ENCODE results near the gene NCMAP. TPM values are rescaled to one million over a fixed set of nuclear protein-coding genes. Genes with fewer than 3 reads are reported as not detected.

The NCMAP gene
- total RNA-seq, 2 donors from 2014 or later = not detected

- ATAC-seq (replicated peaks) = no peak
- Mint-ChIP-seq H3K4me3 (no peak overlapping the region), H3K4me1 (peaks cover 5% of the 10 kb centered on the region), H3K27ac (no peak overlapping the region), H3K27me3 (peaks cover 8% of the 10 kb centered on the region), H3K9me3 (no peaks in the 10 kb centered on the region), H3K36me3 (ENCODE audit: low read depth) (no peaks in the 10 kb centered on the region)
These were observed 2.0 kb upstream of the NCMAP start for GRCh38 chr1:24553931-24554330.

- Mint-ChIP-seq H3K36me3 (ENCODE audit: low read depth) (no peaks in the 10 kb centered on the region), H3K4me1 (peaks cover 5% of the 10 kb centered on the region), H3K27ac (no peak overlapping the region), H3K9me3 (no peaks in the 10 kb centered on the region), H3K4me3 (no peak overlapping the region), H3K27me3 (peaks cover 8% of the 10 kb centered on the region)
- no peak for ATAC-seq (replicated peaks)
These were observed 1.2 kb upstream of the NCMAP start for GRCh38 chr1:24554714-24555113.

- no peak overlapping the region for H3K27ac Mint-ChIP-seq
- peak overlapping the region; percentile 30 for H3K4me3 Mint-ChIP-seq
- H3K4me1 Mint-ChIP-seq = peaks cover 5% of the 10 kb centered on the region
- H3K36me3 Mint-ChIP-seq (ENCODE audit: low read depth) = no peaks in the 10 kb centered on the region
- no peaks in the 10 kb centered on the region for H3K9me3 Mint-ChIP-seq
- no peak for ATAC-seq (replicated peaks)
- H3K27me3 Mint-ChIP-seq = peaks cover 8% of the 10 kb centered on the region
These were observed 518 bp downstream of the NCMAP start for GRCh38 chr1:24556414-24556795.

GRCh38 chr1:24557220-24557619 is 1.3 kb downstream of the NCMAP start:
- Mint-ChIP-seq H3K36me3 (ENCODE audit: low read depth) (no peaks in the 10 kb centered on the region), H3K4me1 (peaks cover 5% of the 10 kb centered on the region), H3K27me3 (peaks cover 8% of the 10 kb centered on the region), H3K4me3 (no peak overlapping the region), H3K27ac (no peak overlapping the region), H3K9me3 (no peaks in the 10 kb centered on the region)
- no peak for ATAC-seq (replicated peaks)

GRCh38 chr1:24557711-24558131 is 1.8 kb downstream of the NCMAP start:
- Mint-ChIP-seq H3K4me1 (peaks cover 5% of the 10 kb centered on the region), H3K4me3 (no peak overlapping the region), H3K27me3 (peaks cover 8% of the 10 kb centered on the region), H3K27ac (no peak overlapping the region), H3K36me3 (ENCODE audit: low read depth) (no peaks in the 10 kb centered on the region), H3K9me3 (no peaks in the 10 kb centered on the region)
- no peak for ATAC-seq (replicated peaks)

- Mint-ChIP-seq H3K27me3 (peaks cover 8% of the 10 kb centered on the region), H3K4me3 (no peak overlapping the region), H3K36me3 (ENCODE audit: low read depth) (no peaks in the 10 kb centered on the region), H3K27ac (no peak overlapping the region), H3K9me3 (no peaks in the 10 kb centered on the region), H3K4me1 (peaks cover 5% of the 10 kb centered on the region)
- no peak for ATAC-seq (replicated peaks)
These were observed 2.6 kb downstream of the NCMAP start for GRCh38 chr1:24558455-24558854.

- no peak for ATAC-seq (replicated peaks)
- Mint-ChIP-seq H3K9me3 (no peaks in the 10 kb centered on the region), H3K27ac (no peak overlapping the region), H3K4me1 (peaks cover 5% of the 10 kb centered on the region), H3K36me3 (ENCODE audit: low read depth) (no peaks in the 10 kb centered on the region), H3K4me3 (no peak overlapping the region), H3K27me3 (peaks cover 8% of the 10 kb centered on the region)
These were observed 3.3 kb downstream of the NCMAP start for GRCh38 chr1:24558902-24559791.

GRCh38 chr1:24560361-24560760 is 4.5 kb downstream of the NCMAP start:
- H3K4me3 Mint-ChIP-seq = no peak overlapping the region
- H3K9me3 Mint-ChIP-seq = no peaks in the 10 kb centered on the region
- peaks cover 7% of the 10 kb centered on the region for H3K27me3 Mint-ChIP-seq
- no peak overlapping the region for H3K27ac Mint-ChIP-seq
- peaks cover 3% of the 10 kb centered on the region for H3K4me1 Mint-ChIP-seq
- no peak for ATAC-seq (replicated peaks)
- no peaks in the 10 kb centered on the region for H3K36me3 Mint-ChIP-seq (ENCODE audit: low read depth)

- H3K4me1 Mint-ChIP-seq = peaks cover 6% of the 10 kb centered on the region
- no peaks in the 10 kb centered on the region for H3K9me3 Mint-ChIP-seq
- H3K27ac Mint-ChIP-seq = no peak overlapping the region
- H3K4me3 Mint-ChIP-seq = no peak overlapping the region
- no peak for ATAC-seq (replicated peaks)
- no peaks in the 10 kb centered on the region for H3K36me3 Mint-ChIP-seq (ENCODE audit: low read depth)
- H3K27me3 Mint-ChIP-seq = no peaks in the 10 kb centered on the region
These were observed 6.7 kb downstream of the NCMAP start for GRCh38 chr1:24562625-24563024.

GRCh38 chr1:24564695-24565094 is 8.8 kb downstream of the NCMAP start:
- Mint-ChIP-seq H3K36me3 (ENCODE audit: low read depth) (no peaks in the 10 kb centered on the region), H3K9me3 (no peaks in the 10 kb centered on the region), H3K4me1 (peaks cover 6% of the 10 kb centered on the region), H3K27me3 (no peaks in the 10 kb centered on the region), H3K27ac (no peak overlapping the region), H3K4me3 (no peak overlapping the region)
- no peak for ATAC-seq (replicated peaks)

- no peak overlapping the region for H3K4me3 Mint-ChIP-seq
These were observed 10.5 kb downstream of the NCMAP start for GRCh38 chr1:24566236-24566867.

GRCh38 chr1:24567792-24568388 is 12.0 kb downstream of the NCMAP start:
- H3K27ac Mint-ChIP-seq = no peak overlapping the region
- no peak for ATAC-seq (replicated peaks)

More at GRCh38 chr1:24566236-24566867, 10.5 kb downstream of the NCMAP start:
- ATAC-seq (replicated peaks) = no peak
- H3K9me3 Mint-ChIP-seq = no peaks in the 10 kb centered on the region
- no peaks in the 10 kb centered on the region for H3K36me3 Mint-ChIP-seq (ENCODE audit: low read depth)
- peak overlapping the region; percentile 51 for H3K27ac Mint-ChIP-seq
- H3K27me3 Mint-ChIP-seq = no peaks in the 10 kb centered on the region
- peaks cover 6% of the 10 kb centered on the region for H3K4me1 Mint-ChIP-seq

GRCh38 chr1:24568475-24568874 is 12.6 kb downstream of the NCMAP start:
- no peaks in the 10 kb centered on the region for H3K27me3 Mint-ChIP-seq
- no peak overlapping the region for H3K4me3 Mint-ChIP-seq
- no peaks in the 10 kb centered on the region for H3K36me3 Mint-ChIP-seq (ENCODE audit: low read depth)
- H3K4me1 Mint-ChIP-seq = peaks cover 6% of the 10 kb centered on the region
- no peak for ATAC-seq (replicated peaks)
- no peak overlapping the region for H3K27ac Mint-ChIP-seq
- no peaks in the 10 kb centered on the region for H3K9me3 Mint-ChIP-seq

More at GRCh38 chr1:24567792-24568388, 12.0 kb downstream of the NCMAP start:
- H3K4me3 Mint-ChIP-seq = no peak overlapping the region
- no peaks in the 10 kb centered on the region for H3K9me3 Mint-ChIP-seq
- H3K36me3 Mint-ChIP-seq (ENCODE audit: low read depth) = no peaks in the 10 kb centered on the region
- peaks cover 6% of the 10 kb centered on the region for H3K4me1 Mint-ChIP-seq
- no peaks in the 10 kb centered on the region for H3K27me3 Mint-ChIP-seq

- Mint-ChIP-seq H3K4me3 (no peak overlapping the region), H3K27me3 (no peaks in the 10 kb centered on the region), H3K4me1 (peaks cover 6% of the 10 kb centered on the region), H3K27ac (no peak overlapping the region), H3K9me3 (no peaks in the 10 kb centered on the region), H3K36me3 (ENCODE audit: low read depth) (no peaks in the 10 kb centered on the region)
- ATAC-seq (replicated peaks) = no peak
These were observed 14.6 kb downstream of the NCMAP start for GRCh38 chr1:24570265-24571125.
